ENCODE data around the gene PARL.
"Not testable (repeated sequence)": the region's sequence is repeated elsewhere in the genome, so short reads cannot be mapped to it uniquely, and the experiment has no call there.

PARL gene

DNA sequence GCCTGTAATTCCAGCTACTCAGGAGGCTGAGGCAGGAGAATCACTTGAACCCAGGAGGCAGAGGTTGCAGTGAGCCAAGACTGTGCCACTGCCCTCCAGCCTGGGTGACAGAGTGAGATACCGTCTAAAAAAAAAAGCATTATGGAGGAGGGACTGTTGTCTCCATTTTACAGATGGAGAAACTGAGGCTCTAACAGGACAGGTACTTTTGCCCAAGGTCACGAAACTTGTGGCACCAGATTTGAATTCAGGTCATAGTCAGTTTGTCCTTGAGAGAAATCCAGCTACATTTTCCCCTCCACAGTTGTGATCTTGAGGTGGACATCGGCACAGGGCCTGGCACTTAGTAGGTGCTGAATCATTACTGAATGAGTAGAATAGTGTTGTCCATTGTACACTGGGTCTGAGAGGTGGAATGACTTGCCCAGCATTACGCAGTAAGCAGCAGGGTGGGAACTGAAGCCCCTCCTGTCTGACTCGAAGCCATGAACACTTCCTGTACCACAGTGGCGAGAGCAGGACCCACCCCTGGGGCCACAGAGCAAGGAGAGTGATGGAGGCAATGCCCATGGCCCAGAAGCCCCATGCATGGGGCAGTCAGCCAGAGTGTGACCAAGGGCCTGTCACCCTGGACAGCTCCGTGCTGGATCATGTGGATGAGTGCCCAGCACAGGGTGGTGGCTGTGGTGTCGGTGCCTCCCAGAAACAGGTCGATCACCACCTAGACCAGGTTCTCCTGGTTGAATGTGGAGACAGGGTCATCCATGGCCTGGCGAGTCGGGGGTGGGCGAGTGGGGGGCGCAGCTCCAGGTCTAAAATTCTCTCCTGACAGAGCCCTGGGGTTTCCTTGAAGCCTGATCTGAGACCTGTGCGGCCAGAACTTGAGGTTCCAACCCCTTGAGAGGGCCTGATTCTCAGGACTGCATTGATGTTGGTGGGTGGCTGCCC is 20.4 kb upstream of the PARL start:
- no peak for DNase-seq (ENCODE audit: low spot score)

- DNase-seq (ENCODE audit: low spot score), result no peak
Observed at GRCh38 chr3:183898028-183898431, 13.3 kb upstream of the PARL start.

GRCh38 chr3:183897606-183898005 is 12.9 kb upstream of the PARL start:
- DNase-seq (ENCODE audit: low spot score), result no peak

DNA sequence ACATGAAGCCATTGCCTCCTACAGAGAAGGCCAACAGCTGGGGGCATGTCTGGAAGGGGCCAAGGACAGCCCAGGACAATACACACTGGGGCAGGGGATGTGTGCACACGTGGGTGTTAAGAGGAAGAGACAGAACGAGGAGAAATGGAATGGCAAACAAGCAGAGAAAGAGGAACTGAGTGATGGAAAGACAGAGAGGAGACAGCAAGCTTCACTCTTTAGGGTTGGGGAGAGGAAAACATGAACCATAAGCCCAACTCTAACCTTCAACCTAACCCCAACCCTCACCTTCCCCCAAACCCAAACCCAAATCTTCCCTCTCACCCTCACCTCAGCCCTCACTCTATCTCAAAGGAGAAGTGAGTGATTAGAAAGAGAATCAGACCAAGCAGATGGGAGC is 11.9 kb upstream of the PARL start:
- no peak for DNase-seq (ENCODE audit: low spot score)

DNA sequence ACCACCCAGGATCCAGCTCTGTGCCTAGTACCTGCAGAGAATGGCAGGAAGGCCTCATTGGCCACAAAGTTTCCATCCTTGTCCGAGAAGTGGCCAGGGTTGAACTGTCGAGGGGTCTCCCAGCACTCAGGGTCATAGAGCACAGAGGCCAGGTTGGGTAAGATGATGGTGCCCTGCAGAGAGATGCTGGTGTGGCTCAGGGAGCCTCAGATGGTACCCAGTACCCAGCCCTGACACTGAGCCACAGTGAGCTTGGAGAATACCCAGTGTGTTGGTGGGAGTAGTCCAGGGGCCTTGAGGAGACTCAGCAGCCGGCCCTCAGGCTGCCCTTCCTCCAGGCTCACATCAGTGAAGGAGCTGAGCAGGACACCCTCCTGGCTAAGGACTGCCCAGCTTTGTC is 11.5 kb upstream of the PARL start:
- no peak for DNase-seq (ENCODE audit: low spot score)

GRCh38 chr3:183895774-183896173 is 11.1 kb upstream of the PARL start:
- no peak for DNase-seq (ENCODE audit: low spot score)

GRCh38 chr3:183895296-183895695 is 10.6 kb upstream of the PARL start:
- DNase-seq (ENCODE audit: low spot score), result peak; percentile 85

- DNase-seq (ENCODE audit: low spot score), result no peak
Observed at GRCh38 chr3:183892610-183893214, 8.0 kb upstream of the PARL start.

- DNase-seq (ENCODE audit: low spot score), result no peak
Observed at GRCh38 chr3:183885766-183886165, 1.1 kb upstream of the PARL start.

- DNase-seq (ENCODE audit: low spot score), result no peak
Observed at GRCh38 chr3:183884097-183884426, 618 bp downstream of the PARL start.

DNA sequence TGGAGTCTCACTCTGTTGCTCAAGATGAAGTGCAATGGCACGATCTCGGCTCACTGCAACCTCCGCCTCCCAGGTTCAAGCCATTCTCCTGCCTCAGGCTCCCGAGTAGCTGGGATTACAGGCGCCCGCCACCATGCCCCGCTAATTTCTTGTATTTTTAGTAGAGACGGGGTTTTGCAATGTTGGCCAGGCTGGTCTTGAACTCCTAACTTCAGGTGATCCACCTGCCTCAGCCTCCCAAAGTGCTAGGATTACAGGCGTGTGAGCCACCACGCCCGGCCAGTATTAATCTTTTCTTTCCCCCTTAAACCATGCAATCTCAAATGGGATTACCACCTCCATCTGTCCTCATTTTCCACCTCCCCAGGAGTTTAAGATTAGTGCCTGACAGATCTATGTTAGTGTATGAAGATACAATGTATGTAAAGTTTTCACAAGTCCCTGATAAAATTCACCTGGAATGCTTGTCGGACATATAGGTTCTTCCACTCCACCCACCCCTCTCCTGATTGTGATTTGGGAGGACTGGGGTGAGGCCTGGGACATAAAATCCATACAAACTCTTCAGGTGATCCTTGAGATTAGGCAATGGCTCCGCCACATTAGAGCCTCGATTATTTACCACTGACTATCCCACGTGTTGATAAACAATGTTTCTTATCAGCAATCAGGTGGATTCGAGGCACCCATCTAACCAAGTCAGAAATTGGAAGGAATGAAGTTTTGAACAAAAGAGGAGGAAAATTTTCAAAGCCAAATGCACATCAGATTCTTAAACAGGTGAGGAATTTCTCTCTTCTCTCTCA is 1.2 kb downstream of the PARL start:
- no peak for DNase-seq (ENCODE audit: low spot score)

DNA sequence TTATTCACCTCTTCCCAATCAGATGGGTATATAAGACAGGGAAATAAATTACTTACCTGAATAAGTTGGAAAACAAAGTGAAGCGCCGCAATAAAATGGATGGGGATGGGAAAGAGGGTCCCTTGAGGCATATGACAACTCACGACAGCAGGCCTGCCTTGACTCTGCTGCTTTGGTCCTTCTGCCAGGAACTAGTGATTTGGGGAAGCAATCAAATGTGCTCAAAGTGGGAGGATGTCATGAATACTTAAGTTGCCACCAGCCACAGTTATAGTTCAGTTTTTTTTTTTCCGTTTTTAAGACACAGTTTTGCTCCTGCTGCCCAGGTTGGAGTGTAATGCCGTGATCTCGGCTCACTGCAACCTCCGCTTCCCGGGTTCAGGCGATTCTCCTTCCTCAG is 4.6 kb downstream of the PARL start:
- no peak for DNase-seq (ENCODE audit: low spot score)

- DNase-seq (ENCODE audit: low spot score), result no peak
Observed at GRCh38 chr3:183879243-183879642, 5.4 kb downstream of the PARL start.

- no peak for DNase-seq (ENCODE audit: low spot score)
Observed at GRCh38 chr3:183878071-183878470, 6.6 kb downstream of the PARL start.

DNA sequence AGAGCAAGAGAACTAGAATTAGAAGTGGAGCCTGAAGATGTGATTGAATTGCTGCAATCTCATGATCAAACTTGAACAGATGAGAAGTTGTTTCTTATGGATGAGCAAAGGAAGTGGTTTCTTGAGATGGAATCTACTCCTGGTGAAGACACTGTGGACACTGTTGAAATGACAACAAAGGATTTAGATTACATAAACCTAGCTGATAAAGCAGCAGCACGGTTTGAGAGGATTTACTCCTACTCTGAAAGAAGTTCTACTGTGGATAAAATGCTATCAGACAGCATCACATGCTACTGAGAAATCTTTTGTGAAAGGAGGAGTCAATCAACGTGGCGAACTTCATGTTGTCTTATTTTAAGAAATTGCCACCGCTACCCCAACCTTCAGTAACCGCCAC is 7.5 kb downstream of the PARL start:
- not testable (repeated sequence) for DNase-seq (ENCODE audit: low spot score)

- no peak for DNase-seq (ENCODE audit: low spot score)
Observed at GRCh38 chr3:183875411-183875810, 9.3 kb downstream of the PARL start.

DNA sequence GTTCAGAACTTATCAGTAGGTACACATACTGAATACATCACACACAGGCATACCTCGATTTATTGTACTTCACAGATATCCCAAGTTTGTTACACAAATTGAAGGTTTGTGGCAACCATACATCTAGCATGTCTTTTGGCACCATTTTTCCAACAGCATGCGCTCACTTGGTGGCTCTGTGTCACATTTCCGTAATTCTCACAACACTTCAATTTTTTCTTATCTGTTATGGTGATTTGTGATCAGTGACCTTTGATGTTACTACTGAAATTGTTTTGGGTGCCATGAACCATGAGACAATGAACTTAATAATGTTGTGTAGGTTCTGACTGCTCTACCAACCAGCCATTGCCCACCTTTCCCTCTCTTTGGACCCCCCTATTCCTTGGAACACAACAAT is 10.8 kb downstream of the PARL start:
- DNase-seq (ENCODE audit: low spot score), result no peak

DNA sequence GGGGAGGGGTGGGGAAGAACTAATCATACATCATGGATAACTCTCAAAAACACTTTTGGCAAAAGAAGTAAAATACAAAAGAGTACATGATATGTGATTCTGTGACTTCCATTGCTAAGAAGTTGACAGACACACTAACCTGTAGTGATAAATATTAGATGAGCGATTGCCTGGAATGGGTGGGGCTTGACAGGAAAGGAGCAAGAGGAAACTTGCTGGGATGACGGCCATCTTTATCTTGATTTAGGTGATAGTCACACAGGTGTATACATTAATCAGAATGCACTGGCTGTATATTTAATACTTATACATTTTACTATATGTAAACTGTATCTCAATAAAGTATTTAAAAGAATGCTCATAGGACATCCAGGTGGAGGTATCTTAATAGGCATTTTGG is 13.1 kb downstream of the PARL start:
- no peak for DNase-seq (ENCODE audit: low spot score)

- DNase-seq (ENCODE audit: low spot score), result no peak
Observed at GRCh38 chr3:183870563-183870962, 14.1 kb downstream of the PARL start.

GRCh38 chr3:183868796-183869195 is 15.9 kb downstream of the PARL start:
- no peak for DNase-seq (ENCODE audit: low spot score)

DNA sequence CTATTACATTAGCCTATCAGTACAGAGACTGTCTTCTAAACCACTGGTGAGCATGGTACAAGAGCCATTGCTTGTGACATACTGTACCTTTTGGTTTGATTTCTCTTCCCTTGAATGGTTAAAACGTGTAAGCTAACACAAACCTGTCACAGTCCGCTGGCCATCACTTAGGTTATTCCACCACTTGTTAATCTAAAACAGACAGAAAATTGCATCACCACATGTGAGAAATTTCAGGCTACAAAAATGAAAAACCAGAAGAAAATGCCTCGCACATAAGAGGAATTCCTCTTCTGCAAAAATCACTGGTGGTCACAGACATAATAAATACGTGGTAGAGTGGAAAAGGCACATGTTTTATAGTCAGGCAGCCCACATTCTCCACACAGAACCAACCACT is 22.1 kb downstream of the PARL start:
- no peak for DNase-seq (ENCODE audit: low spot score)

DNA sequence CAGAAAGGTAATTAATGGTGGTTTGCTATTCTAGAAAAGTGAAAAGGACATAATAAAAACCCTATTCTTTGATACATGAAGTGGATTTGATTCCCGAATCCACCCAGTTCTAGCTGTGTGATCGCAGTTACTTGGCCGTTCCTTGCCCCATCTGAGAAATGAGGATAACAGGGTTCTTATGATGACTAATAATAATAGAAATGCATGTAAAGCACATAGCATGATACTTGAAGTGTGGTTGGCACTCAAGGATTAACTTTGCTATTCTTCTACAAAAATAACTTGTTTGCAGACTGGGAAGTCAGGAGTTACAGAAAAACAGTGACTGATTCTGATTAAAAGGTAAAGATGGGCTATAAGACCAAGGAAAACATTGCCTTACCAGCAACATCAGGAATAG is 26.8 kb downstream of the PARL start:
- DNase-seq (ENCODE audit: low spot score), result no peak
